Measurements from ENCODE around the gene CTF1. TPM values are rescaled to one million over a fixed set of nuclear protein-coding genes. Genes with fewer than 3 reads are reported as not detected.

The CTF1 gene
- total RNA-seq, 1 experiment from 2014 or later = 3.6 TPM

DNA sequence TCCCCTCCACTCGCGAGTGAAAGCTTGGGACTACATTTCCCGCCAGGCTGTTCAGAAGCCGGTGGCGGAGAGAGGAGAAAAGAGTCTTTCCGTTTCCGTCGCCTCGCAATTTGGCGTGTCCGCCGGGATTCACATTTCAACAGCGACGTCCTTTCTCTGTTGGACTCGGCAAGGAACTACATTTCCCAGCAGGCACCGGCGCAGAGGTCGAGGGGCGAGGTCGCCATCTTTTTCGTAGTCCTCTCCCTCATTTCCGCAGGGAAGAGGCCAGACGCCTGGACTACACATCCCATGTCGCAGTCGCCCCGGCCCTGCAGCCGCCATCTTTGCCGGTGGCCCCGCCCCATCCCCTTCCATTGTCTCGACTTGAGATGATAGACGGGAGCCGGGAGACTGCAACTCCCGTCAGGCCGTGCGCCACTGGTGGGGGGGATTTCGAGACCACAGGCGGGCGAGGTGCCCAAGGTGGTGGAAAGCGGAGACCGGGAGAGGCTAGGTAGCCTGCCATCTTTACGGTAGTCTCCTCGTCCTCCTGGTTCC, 26.1 kb downstream of the CTF1 start:
- intact Hi-C loops (cut with micrococcal nuclease) = loop anchor here (2.0 kb wide), 1 partner anchor 28 kb away; the partner anchor contains the start of gene BCL7C
- H3K9me3 Mint-ChIP-seq (ENCODE audit: unreplicated experiment) = peaks cover 6% of the 10 kb centered on the region

DNA sequence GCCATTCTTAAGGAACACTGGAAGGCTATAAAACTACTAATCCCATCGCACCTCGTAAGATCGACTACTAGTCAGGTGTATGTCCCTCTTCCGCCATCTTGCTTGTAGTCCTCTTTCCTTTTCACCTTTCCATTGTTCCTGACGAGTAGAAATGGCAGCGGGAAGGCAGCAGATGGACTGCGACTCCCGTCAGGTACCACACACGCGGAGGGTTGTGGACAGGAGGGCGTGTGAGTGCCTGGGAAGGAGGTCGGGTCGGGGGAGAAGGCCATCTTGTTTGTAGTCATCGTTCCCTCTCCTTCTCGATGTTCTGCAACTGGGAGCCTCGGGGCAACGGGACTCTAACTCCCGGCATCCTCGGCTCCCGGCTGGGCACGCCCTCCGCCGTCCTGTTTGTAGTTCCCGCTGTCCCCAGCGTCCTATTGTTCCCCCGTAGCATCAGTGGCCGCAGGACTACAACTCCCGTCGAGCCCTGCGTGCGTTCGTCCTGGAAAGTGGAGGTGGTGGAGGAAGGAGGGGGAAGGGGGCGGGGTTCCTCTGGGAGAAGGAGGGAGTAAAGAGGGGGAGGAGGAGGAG, 26.6 kb downstream of the CTF1 start:
- H3K4me1 Mint-ChIP-seq (ENCODE audit: insufficient read depth, unreplicated experiment) = peaks cover 14% of the 10 kb centered on the region
- peak overlapping the region; percentile 98 for H3K4me3 Mint-ChIP-seq (ENCODE audit: unreplicated experiment)
- H3K27me3 Mint-ChIP-seq (ENCODE audit: insufficient read depth, unreplicated experiment) = no peaks in the 10 kb centered on the region
- peak overlapping the region; percentile 100 for H3K27ac Mint-ChIP-seq (ENCODE audit: low read depth, unreplicated experiment)
- DNase-seq (ENCODE audit: unreplicated experiment) = peak; percentile 100
- TF ChIP-seq, protein P1, sequence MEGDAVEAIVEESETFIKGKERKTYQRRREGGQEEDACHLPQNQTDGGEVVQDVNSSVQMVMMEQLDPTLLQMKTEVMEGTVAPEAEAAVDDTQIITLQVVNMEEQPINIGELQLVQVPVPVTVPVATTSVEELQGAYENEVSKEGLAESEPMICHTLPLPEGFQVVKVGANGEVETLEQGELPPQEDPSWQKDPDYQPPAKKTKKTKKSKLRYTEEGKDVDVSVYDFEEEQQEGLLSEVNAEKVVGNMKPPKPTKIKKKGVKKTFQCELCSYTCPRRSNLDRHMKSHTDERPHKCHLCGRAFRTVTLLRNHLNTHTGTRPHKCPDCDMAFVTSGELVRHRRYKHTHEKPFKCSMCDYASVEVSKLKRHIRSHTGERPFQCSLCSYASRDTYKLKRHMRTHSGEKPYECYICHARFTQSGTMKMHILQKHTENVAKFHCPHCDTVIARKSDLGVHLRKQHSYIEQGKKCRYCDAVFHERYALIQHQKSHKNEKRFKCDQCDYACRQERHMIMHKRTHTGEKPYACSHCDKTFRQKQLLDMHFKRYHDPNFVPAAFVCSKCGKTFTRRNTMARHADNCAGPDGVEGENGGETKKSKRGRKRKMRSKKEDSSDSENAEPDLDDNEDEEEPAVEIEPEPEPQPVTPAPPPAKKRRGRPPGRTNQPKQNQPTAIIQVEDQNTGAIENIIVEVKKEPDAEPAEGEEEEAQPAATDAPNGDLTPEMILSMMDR (IDR thresholded peaks at IDR 0.05; ENCODE audit: unreplicated experiment) = no peak
- H3K9me3 Mint-ChIP-seq (ENCODE audit: unreplicated experiment) = peaks cover 6% of the 10 kb centered on the region
- intact Hi-C loops (cut with micrococcal nuclease) = loop anchor here (1.0 to 2.0 kb wide), 2 partner anchors 19 to 28 kb away; partner anchors contain the start of gene BCL7C
- BruUV-seq (replicated peaks) = TSS peak; percentile 52
- H3K36me3 Mint-ChIP-seq (ENCODE audit: insufficient read depth, unreplicated experiment) = peaks cover 28% of the 10 kb centered on the region
- ChIA-PET CTCF (interaction anchor here (4.5 kb wide), 1 partner anchor 18 kb away, joined by 29 read pairs; no protein-coding TSS in a partner anchor), POLR2A (interaction anchor here (1.0 kb wide), 1 partner anchor 17 kb away, joined by 5 read pairs; no protein-coding TSS in a partner anchor)

More for the DNA sequence above, 26.1 kb downstream of the CTF1 start:
- ChIA-PET CTCF (interaction anchor here (0.7 to 0.9 kb wide), 3 partner anchors 27 to 188 kb away, joined by 3 to 5 read pairs (median 4); no protein-coding TSS in a partner anchor), POLR2A (interaction anchor here (0.6 to 1.0 kb wide), 8 partner anchors 16 to 1056 kb away, joined by 3 to 5 read pairs (median 4); partner anchors contain the start of gene CTF1)
- Mint-ChIP-seq H3K36me3 (ENCODE audit: insufficient read depth, unreplicated experiment) (peaks cover 28% of the 10 kb centered on the region), H3K27ac (ENCODE audit: low read depth, unreplicated experiment) (peak overlapping the region; percentile 100), H3K27me3 (ENCODE audit: insufficient read depth, unreplicated experiment) (no peaks in the 10 kb centered on the region), H3K4me1 (ENCODE audit: insufficient read depth, unreplicated experiment) (peaks cover 14% of the 10 kb centered on the region), H3K4me3 (ENCODE audit: unreplicated experiment) (peak overlapping the region; percentile 98)
- TF ChIP-seq, protein P1 (IDR thresholded peaks at IDR 0.05; ENCODE audit: unreplicated experiment) = no peak
- DNase-seq (ENCODE audit: unreplicated experiment) = peak; percentile 99
- TSS peak; percentile 80 for BruUV-seq (replicated peaks)

DNA sequence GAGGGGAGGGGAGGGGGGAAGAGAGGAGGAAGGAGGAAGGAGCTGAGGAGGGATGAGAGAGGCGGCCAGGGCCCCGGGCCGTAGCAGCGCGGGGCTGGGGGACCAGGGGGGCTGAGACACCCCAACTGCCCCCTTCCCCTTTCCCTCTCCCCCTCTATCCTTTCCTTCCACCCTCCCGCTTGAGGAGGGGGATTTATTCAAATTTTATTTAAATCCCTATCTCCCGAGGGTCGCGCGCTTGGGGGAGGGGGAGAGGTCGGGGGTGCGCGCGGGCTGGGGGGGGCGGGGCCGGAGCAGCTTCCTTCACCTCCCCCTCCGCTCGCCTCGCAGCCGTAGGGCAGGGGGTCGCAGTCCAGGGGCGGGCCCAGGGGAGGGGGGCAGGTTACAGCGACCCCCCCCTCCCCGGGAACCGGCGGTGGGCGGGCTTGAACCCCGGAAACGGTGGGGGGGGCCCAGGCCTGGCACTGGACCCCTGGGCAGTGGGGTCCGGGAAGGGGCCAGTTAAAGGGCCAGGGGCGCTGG, 27.2 kb downstream of the CTF1 start, which contains the start of gene FBXL19:
Gene FBXL19, plus strand, starts transcription at position 19 of the 522 bp plus-strand sequence. CDS start 2,183 bp downstream, outside the sequence.
- no TSS peak for BruUV-seq (replicated peaks)

More for the DNA sequence above, 27.2 kb downstream of the CTF1 start, which contains the start of gene FBXL19:
- intact Hi-C loops (cut with micrococcal nuclease) = loop anchor here (1.0 to 2.0 kb wide), 2 partner anchors 19 to 29 kb away; partner anchors contain the start of gene BCL7C
- Mint-ChIP-seq H3K9me3 (ENCODE audit: unreplicated experiment) (peaks cover 4% of the 10 kb centered on the region), H3K4me1 (ENCODE audit: insufficient read depth, unreplicated experiment) (peaks cover 14% of the 10 kb centered on the region), H3K27me3 (ENCODE audit: insufficient read depth, unreplicated experiment) (no peaks in the 10 kb centered on the region), H3K36me3 (ENCODE audit: insufficient read depth, unreplicated experiment) (peaks cover 28% of the 10 kb centered on the region), H3K27ac (ENCODE audit: low read depth, unreplicated experiment) (peak within 1 kb of the TSS; percentile 100), H3K4me3 (ENCODE audit: unreplicated experiment) (peak within 1 kb of the TSS; percentile 98)
- ChIA-PET CTCF (interaction anchor here (4.5 kb wide), 1 partner anchor 18 kb away, joined by 29 read pairs; no protein-coding TSS in a partner anchor), POLR2A (interaction anchor here (0.6 to 1.0 kb wide), 2 partner anchors 17 to 88 kb away, joined by 3 to 5 read pairs; no protein-coding TSS in a partner anchor)
- DNase-seq (ENCODE audit: unreplicated experiment) = no peak
- TF ChIP-seq, protein P1 (IDR thresholded peaks at IDR 0.05; ENCODE audit: unreplicated experiment) = no peak
